ENCODE measurements around the gene TCERG1L.
"Not testable (repeated sequence)": the region's sequence is repeated elsewhere in the genome, so short reads cannot be mapped to it uniquely, and the experiment has no call there.

The TCERG1L gene

GRCh38 chr10:131159771-131160170 lies 151.8 kb downstream of the TCERG1L start:
- Mint-ChIP-seq H3K4me1 (no peaks in the 10 kb centered on the region), H3K9me3 (no peaks in the 10 kb centered on the region), H3K27me3 (no peaks in the 10 kb centered on the region), H3K27ac (no peak overlapping the region), H3K4me3 (no peak overlapping the region), H3K36me3 (no peaks in the 10 kb centered on the region)
- no peak for ATAC-seq

- no peak for ATAC-seq
Measured at GRCh38 chr10:131158695-131159094, 152.8 kb downstream of the TCERG1L start.

GRCh38 chr10:131157899-131158298 lies 153.6 kb downstream of the TCERG1L start:
- no peak overlapping the region for H3K4me3 Mint-ChIP-seq
- no peak for ATAC-seq
- H3K4me1 Mint-ChIP-seq, result no peaks in the 10 kb centered on the region
- peaks cover under 1% of the 10 kb centered on the region for H3K9me3 Mint-ChIP-seq
- no peaks in the 10 kb centered on the region for H3K36me3 Mint-ChIP-seq
- H3K27me3 Mint-ChIP-seq, result no peaks in the 10 kb centered on the region
- no peak overlapping the region for H3K27ac Mint-ChIP-seq

More at GRCh38 chr10:131158695-131159094, 152.8 kb downstream of the TCERG1L start:
- H3K27ac Mint-ChIP-seq, result no peak overlapping the region
- no peak overlapping the region for H3K4me3 Mint-ChIP-seq
- no peaks in the 10 kb centered on the region for H3K4me1 Mint-ChIP-seq
- no peaks in the 10 kb centered on the region for H3K36me3 Mint-ChIP-seq
- no peaks in the 10 kb centered on the region for H3K9me3 Mint-ChIP-seq
- H3K27me3 Mint-ChIP-seq, result no peaks in the 10 kb centered on the region

GRCh38 chr10:131155876-131156230 lies 155.7 kb downstream of the TCERG1L start:
- ATAC-seq, result no peak
- Mint-ChIP-seq H3K9me3 (peaks cover 11% of the 10 kb centered on the region), H3K4me1 (no peaks in the 10 kb centered on the region), H3K27ac (no peak overlapping the region), H3K27me3 (no peaks in the 10 kb centered on the region), H3K36me3 (no peaks in the 10 kb centered on the region), H3K4me3 (no peak overlapping the region)

GRCh38 chr10:131155218-131155875 lies 156.2 kb downstream of the TCERG1L start:
- no peaks in the 10 kb centered on the region for H3K27me3 Mint-ChIP-seq

GRCh38 chr10:131154306-131155025 lies 157.1 kb downstream of the TCERG1L start:
- Mint-ChIP-seq H3K4me3 (no peak overlapping the region), H3K27me3 (no peaks in the 10 kb centered on the region), H3K4me1 (no peaks in the 10 kb centered on the region), H3K27ac (no peak overlapping the region), H3K9me3 (peaks cover 13% of the 10 kb centered on the region), H3K36me3 (no peaks in the 10 kb centered on the region)
- ATAC-seq, result no peak

More at GRCh38 chr10:131155218-131155875, 156.2 kb downstream of the TCERG1L start:
- Mint-ChIP-seq H3K27ac (no peak overlapping the region), H3K4me3 (no peak overlapping the region), H3K9me3 (peaks cover 13% of the 10 kb centered on the region), H3K4me1 (no peaks in the 10 kb centered on the region), H3K36me3 (no peaks in the 10 kb centered on the region)
- ATAC-seq, result no peak

- H3K36me3 Mint-ChIP-seq, ATAC-seq, H3K27me3 Mint-ChIP-seq, H3K27ac Mint-ChIP-seq, H3K4me3 Mint-ChIP-seq, H3K4me1 Mint-ChIP-seq: not testable (repeated sequence)
- peaks cover 18% of the 10 kb centered on the region for H3K9me3 Mint-ChIP-seq
Measured at GRCh38 chr10:131152456-131152855, 159.1 kb downstream of the TCERG1L start.

- Mint-ChIP-seq H3K27ac (no peak overlapping the region), H3K4me3 (no peak overlapping the region), H3K36me3 (no peaks in the 10 kb centered on the region), H3K4me1 (no peaks in the 10 kb centered on the region), H3K9me3 (peaks cover 18% of the 10 kb centered on the region), H3K27me3 (no peaks in the 10 kb centered on the region)
- no peak for ATAC-seq
Measured at GRCh38 chr10:131150126-131150525, 161.4 kb downstream of the TCERG1L start.

- Mint-ChIP-seq H3K27me3 (no peaks in the 10 kb centered on the region), H3K4me3 (no peak overlapping the region), H3K36me3 (no peaks in the 10 kb centered on the region), H3K9me3 (peaks cover 18% of the 10 kb centered on the region), H3K4me1 (no peaks in the 10 kb centered on the region), H3K27ac (no peak overlapping the region)
- ATAC-seq, result no peak
Measured at GRCh38 chr10:131149586-131149985, 161.9 kb downstream of the TCERG1L start.

- Mint-ChIP-seq H3K9me3 (peaks cover 20% of the 10 kb centered on the region), H3K27ac (no peak overlapping the region), H3K4me3 (no peak overlapping the region), H3K36me3 (no peaks in the 10 kb centered on the region), H3K27me3 (no peaks in the 10 kb centered on the region), H3K4me1 (no peaks in the 10 kb centered on the region)
- no peak for ATAC-seq
Measured at GRCh38 chr10:131149111-131149510, 162.4 kb downstream of the TCERG1L start.

- H3K9me3 Mint-ChIP-seq, result peaks cover 23% of the 10 kb centered on the region
- H3K27ac Mint-ChIP-seq, result no peak overlapping the region
- no peak for ATAC-seq
- no peaks in the 10 kb centered on the region for H3K36me3 Mint-ChIP-seq
- H3K27me3 Mint-ChIP-seq, result no peaks in the 10 kb centered on the region
- H3K4me3 Mint-ChIP-seq, result no peak overlapping the region
- no peaks in the 10 kb centered on the region for H3K4me1 Mint-ChIP-seq
Measured at GRCh38 chr10:131148270-131148669, 163.3 kb downstream of the TCERG1L start.

- Mint-ChIP-seq H3K27ac (no peak overlapping the region), H3K27me3 (no peaks in the 10 kb centered on the region), H3K4me3 (no peak overlapping the region), H3K9me3 (peaks cover 19% of the 10 kb centered on the region), H3K36me3 (no peaks in the 10 kb centered on the region), H3K4me1 (no peaks in the 10 kb centered on the region)
- no peak for ATAC-seq
Measured at GRCh38 chr10:131147301-131147975, 164.1 kb downstream of the TCERG1L start.

- Mint-ChIP-seq H3K27ac (no peak overlapping the region), H3K27me3 (no peaks in the 10 kb centered on the region), H3K36me3 (no peaks in the 10 kb centered on the region), H3K4me1 (no peaks in the 10 kb centered on the region), H3K4me3 (no peak overlapping the region), H3K9me3 (peaks cover 15% of the 10 kb centered on the region)
- no peak for ATAC-seq
Measured at GRCh38 chr10:131146790-131147189, 164.7 kb downstream of the TCERG1L start.

- no peak overlapping the region for H3K27ac Mint-ChIP-seq
- ATAC-seq, result no peak
- H3K4me1 Mint-ChIP-seq, result no peaks in the 10 kb centered on the region
- H3K27me3 Mint-ChIP-seq, result no peaks in the 10 kb centered on the region
- peaks cover 11% of the 10 kb centered on the region for H3K9me3 Mint-ChIP-seq
- H3K4me3 Mint-ChIP-seq, result no peak overlapping the region
- no peaks in the 10 kb centered on the region for H3K36me3 Mint-ChIP-seq
Measured at GRCh38 chr10:131145756-131146155, 165.8 kb downstream of the TCERG1L start.

GRCh38 chr10:131144711-131145375 lies 166.7 kb downstream of the TCERG1L start:
- ATAC-seq, result no peak
- Mint-ChIP-seq H3K9me3 (peaks cover 11% of the 10 kb centered on the region), H3K4me1 (no peaks in the 10 kb centered on the region), H3K27ac (no peak overlapping the region), H3K4me3 (no peak overlapping the region), H3K36me3 (no peaks in the 10 kb centered on the region), H3K27me3 (no peaks in the 10 kb centered on the region)

All from stimulated activated memory B cell treated with anti-CD40 and anti-IgM and Interleukin-4, amounts not matched to agents 10 μg/mL and 1 μg/mL and 100 μg/mL, for 72 hours (primary cell).